NCI-H2196 (cell line): Measurements from ENCODE around the gene FGGY.
"Not testable (repeated sequence)": the region's sequence is repeated elsewhere in the genome, so short reads cannot be mapped to it uniquely, and the experiment has no call there.

ENCODE experiments used
- DNase-seq: peaks from one replicate; lab custom pipeline; 2025; ENCODE audit not compliant: unreplicated experiment; lab: John Stamatoyannopoulos, UW

Gene FGGY, protein sequence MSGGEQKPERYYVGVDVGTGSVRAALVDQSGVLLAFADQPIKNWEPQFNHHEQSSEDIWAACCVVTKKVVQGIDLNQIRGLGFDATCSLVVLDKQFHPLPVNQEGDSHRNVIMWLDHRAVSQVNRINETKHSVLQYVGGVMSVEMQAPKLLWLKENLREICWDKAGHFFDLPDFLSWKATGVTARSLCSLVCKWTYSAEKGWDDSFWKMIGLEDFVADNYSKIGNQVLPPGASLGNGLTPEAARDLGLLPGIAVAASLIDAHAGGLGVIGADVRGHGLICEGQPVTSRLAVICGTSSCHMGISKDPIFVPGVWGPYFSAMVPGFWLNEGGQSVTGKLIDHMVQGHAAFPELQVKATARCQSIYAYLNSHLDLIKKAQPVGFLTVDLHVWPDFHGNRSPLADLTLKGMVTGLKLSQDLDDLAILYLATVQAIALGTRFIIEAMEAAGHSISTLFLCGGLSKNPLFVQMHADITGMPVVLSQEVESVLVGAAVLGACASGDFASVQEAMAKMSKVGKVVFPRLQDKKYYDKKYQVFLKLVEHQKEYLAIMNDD

DNA sequence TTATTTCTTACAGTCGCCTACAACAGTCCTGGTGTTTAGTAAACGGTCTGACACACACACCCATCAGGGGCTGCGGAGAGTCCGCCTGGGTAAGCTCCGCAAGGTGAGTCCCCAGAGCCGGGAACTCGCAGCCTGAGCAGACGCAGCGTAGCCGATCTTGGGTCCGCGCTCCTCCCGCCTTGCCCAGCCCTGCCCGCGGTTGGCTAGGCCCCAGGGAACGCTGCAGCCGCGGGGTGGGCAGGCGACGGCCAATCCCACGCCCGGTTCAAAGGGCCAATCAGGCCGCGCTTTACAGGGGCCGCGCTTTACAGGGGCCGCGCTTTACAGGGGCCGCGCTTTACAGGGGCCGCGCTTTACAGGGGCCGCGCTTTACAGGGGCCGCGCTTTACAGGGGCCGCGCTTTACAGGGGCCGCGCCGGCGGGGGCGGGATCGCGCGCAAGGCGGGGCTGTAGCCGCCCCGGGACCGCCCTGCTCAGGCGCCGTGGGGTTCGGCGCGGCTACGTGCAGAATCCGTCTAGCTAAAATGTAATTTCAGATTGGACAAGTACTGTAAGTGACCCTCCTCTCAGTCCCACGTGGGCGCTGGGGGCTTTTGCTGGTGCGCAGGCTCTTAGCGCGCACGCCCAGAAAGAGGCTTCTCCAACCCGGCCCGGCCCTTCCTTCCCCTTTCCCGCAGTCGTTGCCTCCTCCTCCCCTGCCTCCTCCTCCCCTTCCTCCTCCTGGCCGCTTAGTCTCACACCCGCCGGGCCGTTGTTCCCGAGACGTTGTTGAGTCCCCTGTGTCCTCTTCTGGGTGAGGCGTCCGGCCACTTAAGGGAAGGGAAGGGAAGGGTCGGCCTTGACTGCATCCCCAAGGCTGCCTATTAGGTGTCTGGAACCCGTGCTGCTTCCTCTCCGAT, at the start of gene FGGY:
FGGY (plus strand) TSS at position 737 of the 899 bp plus-strand sequence. CDS start 24,456 bp downstream, outside the sequence.
- DNase-seq = peak; percentile 98

DNA sequence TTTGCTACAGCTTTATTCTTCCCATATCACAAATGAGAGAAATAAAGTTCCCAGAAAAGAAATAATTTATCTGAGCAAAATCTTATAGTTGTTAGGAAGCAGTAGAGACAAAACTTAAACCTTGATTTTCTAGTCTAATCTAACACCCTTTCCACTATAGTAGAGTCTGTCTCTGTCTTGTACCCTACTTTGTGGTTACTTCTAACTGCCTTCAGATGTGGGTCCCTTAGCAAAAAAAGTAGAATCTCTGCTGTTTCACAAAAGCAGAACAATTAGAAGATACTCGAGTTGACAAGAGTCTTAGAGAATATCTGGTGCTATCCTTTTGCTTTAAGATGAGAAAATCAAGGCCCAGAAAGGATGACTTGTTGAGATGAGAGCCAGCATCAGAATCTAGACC, 48.1 kb upstream of the FGGY start:
- no peak for DNase-seq

DNA sequence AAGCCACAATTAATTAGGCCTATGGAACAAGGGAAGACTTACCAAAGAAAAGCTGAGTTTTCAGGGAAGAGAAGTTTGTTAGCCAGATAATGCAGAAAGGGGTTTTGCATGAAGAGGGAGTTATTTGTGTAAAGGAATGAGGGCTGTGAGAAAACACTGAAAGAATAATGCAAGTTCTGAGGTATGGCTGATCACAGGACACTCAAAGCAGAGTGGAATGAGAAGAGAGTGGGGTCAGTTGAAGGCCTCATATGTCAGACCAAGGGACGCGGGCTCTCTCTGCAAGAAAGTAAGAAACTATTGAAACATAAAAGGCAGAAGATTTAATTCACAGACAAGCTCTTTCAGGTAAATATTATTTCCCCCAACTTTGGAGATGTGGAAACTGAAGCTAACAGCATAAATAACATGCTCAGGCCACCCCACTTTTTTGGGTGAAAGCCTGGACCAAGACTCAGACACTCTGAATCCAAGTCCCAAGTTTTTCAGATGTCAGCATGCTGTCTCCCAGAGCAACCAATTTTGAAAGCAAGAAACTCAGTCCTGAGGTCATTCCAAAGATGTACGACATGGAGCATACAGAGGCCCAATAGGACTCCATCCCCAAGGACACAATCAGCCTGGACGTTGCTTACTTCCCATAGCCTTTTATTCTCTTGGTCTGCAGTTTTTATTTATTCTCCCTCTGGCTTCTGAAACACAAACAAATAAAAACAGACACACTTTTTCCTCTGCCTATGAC, 47.3 kb upstream of the FGGY start:
- DNase-seq = no peak

DNA sequence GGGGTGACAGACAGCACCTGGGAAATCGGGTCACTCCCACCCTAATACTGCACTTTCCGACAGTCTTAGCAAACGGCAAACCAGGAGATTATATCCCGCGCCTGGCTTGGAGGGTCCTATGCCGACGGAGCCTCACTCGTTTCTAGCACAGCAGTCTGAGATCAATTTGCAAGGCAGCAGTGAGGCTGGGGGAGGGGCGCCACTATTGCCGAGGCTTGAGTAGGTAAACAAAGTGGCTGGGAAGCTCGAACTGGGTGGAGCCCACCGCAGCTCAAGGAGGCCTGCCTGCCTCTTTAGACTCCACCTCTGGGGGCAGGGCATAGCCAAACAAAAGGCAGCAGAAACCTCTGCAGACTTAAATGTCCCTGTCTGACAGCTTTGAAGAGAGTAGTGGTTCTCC, 45.8 kb upstream of the FGGY start:
- not testable (repeated sequence) for DNase-seq

DNA sequence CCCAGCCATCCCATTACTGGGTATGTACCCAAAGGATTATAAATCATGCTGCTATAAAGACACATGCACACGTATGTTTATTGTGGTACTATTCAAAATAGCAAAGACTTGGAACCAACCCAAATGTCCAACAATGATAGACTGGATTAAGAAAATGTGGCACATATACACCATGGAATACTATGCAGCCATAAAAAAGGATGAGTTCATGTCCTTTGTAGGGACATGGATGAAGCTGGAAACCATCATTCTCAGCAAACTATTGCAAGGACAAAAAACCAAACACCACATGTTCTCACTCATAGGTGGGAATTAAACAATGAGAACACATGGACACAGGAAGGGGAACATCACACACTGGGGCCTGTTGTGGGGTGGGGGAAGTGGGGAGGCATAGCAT, 40.5 kb upstream of the FGGY start:
- not testable (repeated sequence) for DNase-seq

DNA sequence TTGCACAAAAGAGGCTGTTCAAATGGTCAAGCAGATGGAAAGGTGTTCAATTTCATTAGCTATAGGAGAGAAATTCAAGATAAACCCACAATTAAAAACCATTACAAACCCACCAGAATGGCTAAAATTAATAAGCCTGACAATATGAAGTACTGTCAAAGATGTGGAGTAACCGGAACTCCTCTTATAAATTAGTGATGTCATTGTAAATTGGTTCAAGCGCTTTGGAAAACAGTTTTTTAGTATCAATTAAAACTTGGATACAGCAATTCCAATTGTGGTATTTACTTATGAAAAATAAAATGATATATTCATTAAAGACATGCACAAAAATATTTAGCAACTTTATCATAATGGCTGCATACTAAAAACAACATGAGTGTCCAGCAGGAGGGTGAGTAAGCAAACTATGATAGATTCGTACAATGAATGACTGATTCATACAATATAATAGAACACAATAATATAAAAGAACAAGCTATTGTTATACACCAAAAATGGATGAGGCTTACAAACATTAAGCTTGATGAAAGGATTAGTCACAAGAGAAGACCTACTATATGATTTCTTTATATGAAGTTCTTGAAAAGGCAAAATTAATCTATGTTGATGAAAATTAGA, 38.4 kb upstream of the FGGY start:
- DNase-seq = no peak

DNA sequence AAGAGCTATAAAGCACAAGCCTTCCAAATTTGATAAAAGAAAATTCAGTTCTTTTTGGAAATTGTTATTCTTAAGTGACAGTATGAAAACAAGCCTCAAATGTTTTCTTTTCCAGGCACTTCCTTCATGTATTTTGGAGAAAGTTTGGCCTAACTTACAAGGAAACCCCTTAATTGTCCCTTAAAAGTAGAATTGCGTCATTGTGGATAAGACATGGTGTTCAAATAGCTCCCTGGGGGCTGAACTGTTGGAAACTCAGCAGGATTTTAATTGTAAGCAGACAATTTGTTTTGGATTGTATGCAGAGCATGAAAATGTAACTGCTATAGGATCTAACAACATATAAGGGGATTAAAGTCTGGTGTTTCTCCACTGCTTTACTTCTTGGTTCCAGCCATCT, 35.4 kb upstream of the FGGY start:
- no peak for DNase-seq

DNA sequence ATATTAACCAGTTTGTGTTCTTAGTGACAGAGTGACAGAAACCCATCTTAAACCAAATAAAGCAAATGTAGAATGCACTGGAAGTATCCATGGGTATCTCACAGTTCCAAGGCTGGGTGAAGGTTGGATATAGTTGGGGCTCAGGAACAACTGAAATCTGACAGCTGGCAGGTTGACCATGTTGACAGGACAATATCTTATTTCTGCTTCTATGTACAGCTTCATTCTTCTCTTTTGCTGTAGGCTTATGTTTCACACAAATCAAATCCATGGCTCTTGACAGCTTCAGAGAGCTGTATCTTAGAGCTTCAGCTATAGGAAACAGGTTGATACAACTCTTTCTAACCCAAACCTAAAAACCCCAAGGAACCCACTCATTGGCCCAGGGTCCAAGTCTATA, 34.3 kb upstream of the FGGY start:
- DNase-seq = no peak

DNA sequence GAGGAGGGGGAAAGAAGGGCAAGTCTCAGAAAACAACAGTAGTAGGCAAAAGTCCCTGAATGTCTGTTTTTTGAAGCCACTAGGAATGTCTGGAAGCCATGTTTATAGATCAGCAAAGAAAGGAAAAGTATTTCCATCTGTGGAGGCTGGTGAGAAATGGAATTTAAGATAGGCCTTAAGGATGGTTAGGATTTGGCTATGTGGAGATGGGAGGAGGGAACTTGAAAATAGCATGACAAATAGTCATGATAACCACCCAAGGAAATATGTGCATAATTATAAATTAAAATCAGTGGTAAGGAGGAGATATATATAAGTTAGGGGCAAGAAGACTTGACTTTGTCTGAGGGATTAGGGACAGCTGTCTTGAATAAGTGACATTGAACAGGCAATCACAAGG, 33.8 kb upstream of the FGGY start:
- DNase-seq = no peak

DNA sequence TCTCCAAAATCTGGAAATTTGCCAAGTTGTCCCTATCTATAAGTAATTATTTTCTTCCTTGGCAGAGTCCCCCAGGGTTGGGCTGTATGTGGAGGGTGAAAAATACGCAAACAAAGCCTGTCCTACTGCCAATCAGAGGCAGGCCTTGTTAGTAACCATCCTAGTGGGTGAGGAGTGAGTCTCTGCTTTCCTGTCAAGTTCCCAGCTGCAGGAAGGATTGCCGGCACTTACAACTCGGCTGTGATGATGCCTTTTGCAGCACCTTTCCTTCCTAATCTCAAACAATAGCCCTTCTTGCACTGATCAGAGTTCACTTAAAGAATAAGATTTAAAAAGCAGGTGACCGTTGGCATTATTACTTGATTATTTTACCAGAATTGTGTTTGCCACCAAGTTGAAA, 31.3 kb upstream of the FGGY start:
- DNase-seq = no peak

DNA sequence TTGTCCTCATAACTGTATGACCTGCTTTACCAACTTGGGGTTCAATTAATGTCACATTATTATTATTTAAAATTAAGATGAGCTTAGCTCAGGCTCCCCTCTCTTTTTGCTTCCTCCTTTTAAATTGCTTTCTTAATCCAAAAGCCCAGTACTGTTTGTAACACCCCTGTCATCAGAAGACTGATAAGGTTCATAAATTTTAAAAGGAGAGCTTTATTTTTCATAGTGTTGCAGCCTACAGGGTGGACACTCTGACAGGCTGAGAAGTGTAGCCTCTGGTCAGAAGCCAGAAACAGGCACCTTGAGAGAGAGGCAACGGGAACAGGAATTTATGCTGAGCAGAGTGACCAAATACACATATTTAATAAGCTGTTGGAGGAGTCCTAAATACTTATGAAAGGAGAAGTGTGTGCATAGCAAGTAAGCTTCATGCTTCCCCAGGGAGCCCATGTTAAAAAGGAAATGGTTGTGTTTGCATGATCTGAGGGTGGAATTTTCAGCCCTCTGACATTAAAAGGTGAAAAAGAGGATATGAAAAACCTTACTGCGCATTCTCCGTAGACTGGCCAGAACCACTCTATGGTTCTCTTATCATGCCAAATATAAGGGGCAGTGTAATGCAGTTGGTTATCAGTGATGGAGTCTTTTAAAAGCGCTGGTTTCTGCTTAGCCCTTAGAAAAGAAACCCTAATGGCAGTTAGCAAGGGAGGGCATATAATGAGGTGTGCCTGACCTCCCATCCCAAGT, 30.5 kb upstream of the FGGY start:
- DNase-seq = no peak

DNA sequence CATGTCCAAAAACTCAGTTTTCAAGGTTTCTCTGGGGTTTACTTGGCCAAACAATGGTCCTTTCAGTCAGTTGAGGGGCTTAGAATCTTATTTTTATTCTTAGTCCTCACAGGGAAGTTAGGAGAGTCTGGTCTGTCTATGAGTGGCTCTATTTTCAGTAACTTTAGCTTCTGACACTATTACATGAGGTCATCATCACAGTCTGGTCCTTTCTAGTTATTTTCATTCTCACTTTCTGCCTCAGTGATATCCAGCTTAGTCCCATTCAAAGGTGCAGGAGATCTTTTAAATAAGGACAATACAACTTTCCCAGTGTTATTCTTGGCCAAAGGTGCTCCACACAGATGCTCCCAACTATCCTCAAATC, 30.0 kb upstream of the FGGY start:
- no peak for DNase-seq

DNA sequence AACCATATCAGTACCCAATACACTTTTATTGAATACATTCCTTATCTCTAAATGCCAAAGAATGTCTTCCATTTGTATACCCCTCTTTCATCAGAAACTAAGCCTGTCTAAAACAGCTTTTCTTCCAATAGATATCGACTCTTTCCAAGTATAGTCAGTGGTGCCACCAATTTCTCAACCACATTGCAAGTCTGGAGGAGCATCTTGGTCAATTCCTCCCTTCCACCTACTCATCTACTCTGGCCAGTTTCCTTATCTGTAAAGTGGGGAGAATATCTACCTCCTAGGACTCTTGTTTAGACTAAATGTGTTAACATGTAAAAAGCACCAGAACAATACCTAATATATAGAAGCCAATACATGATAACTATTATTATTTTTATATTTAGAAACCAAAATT, 28.5 kb upstream of the FGGY start:
- DNase-seq = no peak

DNA sequence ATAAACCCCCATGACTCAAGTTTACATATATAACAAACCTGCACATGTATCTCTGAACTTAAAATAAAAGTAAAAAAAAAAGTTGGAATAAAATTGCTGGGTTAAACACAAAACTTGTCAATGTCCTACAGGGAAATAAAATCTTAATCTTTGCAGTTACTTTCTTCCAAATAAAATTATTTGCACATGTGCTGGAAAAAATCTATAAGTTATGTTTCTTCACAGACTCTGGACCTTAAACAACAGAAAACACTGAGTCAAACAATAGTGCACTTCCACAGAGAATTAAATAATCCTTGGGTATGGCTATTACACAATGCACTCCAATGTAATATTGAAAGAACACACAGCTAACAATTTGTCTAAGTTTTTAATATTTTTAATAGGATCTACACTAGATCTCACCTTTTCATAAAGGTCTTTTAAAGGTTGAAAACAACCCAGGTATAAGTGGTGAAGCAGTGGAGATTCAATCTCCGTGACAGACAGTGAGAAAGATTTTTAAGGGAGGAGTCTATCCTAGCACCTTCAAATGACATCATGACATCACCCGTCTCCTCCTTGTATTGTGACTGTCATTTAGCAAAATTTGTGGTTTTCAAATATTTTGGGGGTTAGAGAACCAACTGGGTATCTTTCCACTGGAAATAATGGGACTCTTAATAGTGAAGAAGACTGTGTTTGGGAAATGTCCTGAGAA, 25.2 kb upstream of the FGGY start:
- DNase-seq = no peak

DNA sequence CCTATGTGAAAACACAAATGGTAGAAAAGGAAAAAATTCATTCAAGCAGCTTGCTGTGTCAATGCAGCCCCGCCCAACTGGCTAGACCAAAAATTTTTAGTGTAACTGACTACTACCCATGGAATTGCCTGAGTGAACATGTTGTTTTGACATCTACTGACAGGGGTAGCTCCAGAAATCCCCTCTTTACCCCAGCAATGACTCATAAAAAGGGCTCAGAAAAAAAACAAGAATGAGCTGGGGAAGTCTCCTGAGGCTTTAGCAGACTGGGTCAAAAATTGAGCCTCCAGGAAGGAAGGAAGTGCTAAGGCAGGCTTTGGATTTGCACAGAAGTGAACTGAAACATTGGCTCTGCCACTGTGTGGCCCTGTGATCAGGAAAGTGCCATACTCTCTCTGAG, 24.4 kb upstream of the FGGY start:
- no peak for DNase-seq

DNA sequence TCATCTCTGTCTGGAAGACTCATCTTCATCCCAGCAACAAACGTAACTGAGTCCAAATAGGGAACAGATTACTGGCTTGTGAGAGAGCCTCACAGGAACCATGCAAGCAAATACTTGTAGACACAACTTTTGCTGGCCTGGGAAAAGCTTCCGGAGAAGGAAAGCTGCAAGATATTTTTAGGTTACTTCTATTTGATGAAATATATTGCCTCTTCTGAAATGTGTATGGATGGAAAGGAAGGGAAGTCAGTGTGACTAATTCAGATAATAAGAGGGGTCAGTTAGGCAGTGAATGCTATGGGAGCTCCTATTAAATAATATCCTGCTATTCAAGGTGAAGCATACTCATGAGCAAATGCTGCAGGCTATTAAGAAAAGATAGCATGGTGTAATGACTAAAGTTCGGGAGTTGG, 20.4 kb upstream of the FGGY start:
- DNase-seq = no peak

DNA sequence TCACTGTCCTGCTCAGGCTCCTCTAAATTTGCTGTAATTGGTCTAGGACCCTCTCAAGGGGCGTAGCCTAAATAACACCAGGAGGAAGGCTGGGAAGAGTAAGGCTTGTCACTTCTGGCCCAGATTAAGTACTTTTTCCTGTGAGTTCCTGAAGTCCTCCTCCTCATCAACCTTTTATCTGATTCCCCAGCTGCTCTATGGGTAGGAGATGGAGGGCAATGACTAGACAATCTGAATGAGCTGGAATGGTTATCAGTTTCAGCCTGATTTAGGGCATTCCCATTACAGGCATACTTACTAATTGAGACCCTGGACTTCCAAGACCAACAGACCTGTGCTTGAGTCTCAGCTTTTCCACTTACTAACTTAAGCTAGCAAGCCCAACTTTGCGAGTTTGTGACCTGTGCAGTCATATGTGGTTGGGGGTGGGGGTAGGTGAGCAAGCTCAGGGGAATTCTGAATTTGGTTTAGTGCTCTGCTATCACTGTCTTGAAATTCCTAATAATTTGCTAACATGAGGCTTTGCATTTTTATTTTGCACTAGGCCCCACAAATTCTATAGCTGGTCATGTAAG, 18.0 kb upstream of the FGGY start:
- no peak for DNase-seq

DNA sequence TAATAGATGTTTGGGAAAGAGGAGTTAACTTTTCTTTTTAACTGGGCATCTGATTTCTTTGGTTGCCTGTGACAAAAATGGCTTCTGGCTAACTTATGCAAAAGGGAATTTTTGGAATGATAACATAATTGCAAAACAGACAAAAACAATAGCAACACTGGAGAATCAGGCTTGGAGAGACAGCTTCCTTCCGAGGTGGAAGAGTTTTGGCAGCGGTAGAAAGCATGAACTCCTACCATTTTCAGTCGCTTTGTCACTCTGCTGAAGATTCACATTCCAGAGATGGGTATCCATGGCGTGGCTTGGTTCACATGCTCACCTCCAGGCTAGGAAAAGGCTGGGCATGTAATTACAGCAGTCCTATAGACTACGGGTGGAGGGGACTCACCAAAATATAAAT, 17.2 kb upstream of the FGGY start:
- DNase-seq = no peak

DNA sequence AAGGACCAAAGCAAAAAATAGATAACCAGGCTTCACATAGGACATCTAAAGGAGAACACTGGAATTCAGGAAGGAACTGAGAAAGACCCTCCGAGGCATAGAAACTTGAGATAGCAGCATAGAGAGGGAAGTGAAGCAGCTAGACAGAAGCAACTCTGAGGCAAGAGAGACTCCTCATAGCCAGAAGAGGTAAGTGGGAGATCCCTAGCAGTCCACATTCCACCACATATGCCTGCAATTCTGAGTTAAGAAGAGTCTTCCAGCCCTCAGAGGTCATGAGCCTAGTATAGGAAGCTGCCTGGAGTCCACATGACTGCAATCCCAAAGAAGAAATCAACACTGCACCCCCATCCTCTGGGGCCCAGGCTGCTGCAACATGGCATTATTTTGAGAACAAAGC, 13.9 kb upstream of the FGGY start:
- no peak for DNase-seq
